A673 (cell line): ENCODE measurements around the gene ADARB2. TPM values are rescaled to one million over a fixed set of nuclear protein-coding genes. Genes with fewer than 3 reads are reported as not detected.

ENCODE experiments used
- BruUV-seq: library from RNA; stranded (reverse); fragments of 400-500 nt; replicated peaks from 2 replicates; lab custom pipeline; 2021; lab: Mats Ljungman, UMichigan
- CTCF ChIA-PET: fragments of 300-600 bp; sonication (Branson Sonifier 250); formaldehyde crosslinking; loops from one replicate; lab custom pipeline; 2022; ENCODE audit warnings: antibody characterized with exemption; lab: Charles Lee
- POLR2A ChIA-PET: fragments of 300-600 bp; sonication (Branson Sonifier 250); formaldehyde crosslinking; loops from one replicate; lab custom pipeline; 2022; ENCODE audit warnings: antibody characterized with exemption; ENCODE audit not compliant: low non-redundant PET; lab: Charles Lee
- DNase-seq: peaks from one replicate; pipeline ENCODE4 v3.0.0-alpha.2; 2015; ENCODE audit warnings: low spot score
- H3K27ac ChIP-seq: fragments of 200-600 bp; sonication (generic); 2 replicates; pipeline ENCODE4 v1.5.1; 2016; ENCODE audit warnings: mixed run types, low read depth, mild to moderate bottlenecking, mixed read lengths, antibody characterized with exemption, low read length; ENCODE audit not compliant: poor library complexity, severe bottlenecking
- H3K27me3 ChIP-seq: fragments of 200-600 bp; sonication (generic); replicated peaks from 2 replicates; pipeline ENCODE4 v1.6.1; 2017; ENCODE audit warnings: mixed run types, low read depth, mild to moderate bottlenecking, mixed read lengths, antibody characterized with exemption, low read length; ENCODE audit not compliant: insufficient read depth, poor library complexity
- H3K36me3 ChIP-seq: fragments of 200-600 bp; sonication (generic); 2 replicates; pipeline ENCODE4 v1.6.1; 2016; ENCODE audit warnings: mixed run types, mild to moderate bottlenecking, mixed read lengths, antibody characterized with exemption, low read length; ENCODE audit not compliant: insufficient read depth, poor library complexity, severe bottlenecking
- H3K4me1 ChIP-seq: fragments of 200-600 bp; sonication (generic); 2 replicates; pipeline ENCODE4 v1.6.1; 2017; ENCODE audit warnings: mixed run types, mild to moderate bottlenecking, mixed read lengths, antibody characterized with exemption, low read length; ENCODE audit not compliant: insufficient read depth, poor library complexity, severe bottlenecking
- H3K4me3 ChIP-seq: fragments of 200-600 bp; sonication (generic); 2 replicates; pipeline ENCODE4 v1.5.1; 2016; ENCODE audit warnings: low read depth, mixed run types, mild to moderate bottlenecking, mixed read lengths, low read length; ENCODE audit not compliant: poor library complexity, severe bottlenecking
- H3K9me3 ChIP-seq: fragments of 200-600 bp; sonication (generic); 2 replicates; pipeline ENCODE4 v1.6.1; 2016; ENCODE audit warnings: mixed run types, low read depth, mild to moderate bottlenecking, mixed read lengths, antibody characterized with exemption, low read length; ENCODE audit not compliant: poor library complexity, severe bottlenecking
- EZH2 ChIP-seq: fragments of 200-600 bp; sonication (generic); IDR thresholded peaks from 2 replicates; pipeline ENCODE4 v1.6.1; 2017; ENCODE audit warnings: borderline replicate concordance, low read depth, mild to moderate bottlenecking, mixed read lengths, antibody characterized with exemption, low read length; ENCODE audit not compliant: poor library complexity, severe bottlenecking
- intact Hi-C: fragments of 100-400 bp; cut with micrococcal nuclease; formaldehyde crosslinking; loops from one replicate; pipeline ENCODE4 v1.10.0; 2022; ENCODE audit not compliant: unreplicated experiment
- total RNA-seq: library from RNA; stranded (reverse); gene quantifications from 2 replicates; pipeline ENCODE4 v1.2.3, GENCODE V29; 2021
- TF ChIP-seq, protein P1 (sequence below): fragments of 300-800, 200-600 bp; sonication (generic); conservative IDR thresholded peaks from 2 replicates; pipeline ENCODE4 v1.5.1; 2017; ENCODE audit warnings: low read depth, mild to moderate bottlenecking, antibody characterized with exemption, low read length, moderate library complexity, mixed read lengths

Gene ADARB2
- total RNA-seq, 1 experiment from 2014 or later, result not detected

DNA sequence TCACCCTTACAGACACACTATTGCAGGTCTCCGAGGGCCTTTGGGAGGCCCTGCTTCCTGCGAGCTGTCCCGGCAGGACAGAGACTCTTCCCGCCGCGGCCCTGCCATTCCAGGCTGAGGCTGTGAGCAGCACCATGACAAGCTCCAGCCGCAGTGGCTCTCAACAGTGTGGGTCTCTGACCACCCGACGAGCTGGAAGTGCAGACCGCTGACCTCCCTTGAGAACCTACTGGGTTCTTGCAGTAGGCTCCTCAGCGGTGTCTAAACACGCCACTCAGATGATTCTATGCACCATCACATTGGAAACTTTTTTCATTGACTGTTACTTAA is 377.7 kb downstream of the ADARB2 start:
- DNase-seq, result no peak
- no peak for TF ChIP-seq EZH2
- TF ChIP-seq, protein P1, sequence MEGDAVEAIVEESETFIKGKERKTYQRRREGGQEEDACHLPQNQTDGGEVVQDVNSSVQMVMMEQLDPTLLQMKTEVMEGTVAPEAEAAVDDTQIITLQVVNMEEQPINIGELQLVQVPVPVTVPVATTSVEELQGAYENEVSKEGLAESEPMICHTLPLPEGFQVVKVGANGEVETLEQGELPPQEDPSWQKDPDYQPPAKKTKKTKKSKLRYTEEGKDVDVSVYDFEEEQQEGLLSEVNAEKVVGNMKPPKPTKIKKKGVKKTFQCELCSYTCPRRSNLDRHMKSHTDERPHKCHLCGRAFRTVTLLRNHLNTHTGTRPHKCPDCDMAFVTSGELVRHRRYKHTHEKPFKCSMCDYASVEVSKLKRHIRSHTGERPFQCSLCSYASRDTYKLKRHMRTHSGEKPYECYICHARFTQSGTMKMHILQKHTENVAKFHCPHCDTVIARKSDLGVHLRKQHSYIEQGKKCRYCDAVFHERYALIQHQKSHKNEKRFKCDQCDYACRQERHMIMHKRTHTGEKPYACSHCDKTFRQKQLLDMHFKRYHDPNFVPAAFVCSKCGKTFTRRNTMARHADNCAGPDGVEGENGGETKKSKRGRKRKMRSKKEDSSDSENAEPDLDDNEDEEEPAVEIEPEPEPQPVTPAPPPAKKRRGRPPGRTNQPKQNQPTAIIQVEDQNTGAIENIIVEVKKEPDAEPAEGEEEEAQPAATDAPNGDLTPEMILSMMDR, result no peak
- no TSS peak for BruUV-seq
- Histone ChIP-seq H3K4me3 (no peak overlapping the region), H3K4me1 (peaks cover 13% of the 10 kb centered on the region), H3K27ac (no peak overlapping the region), H3K36me3 (no peaks in the 10 kb centered on the region), H3K27me3 (peaks cover 28% of the 10 kb centered on the region), H3K9me3 (no peaks in the 10 kb centered on the region)
- CTCF ChIA-PET, result no interaction called here
- intact Hi-C loops, result no loop called here
- POLR2A ChIA-PET, result no interaction called here

DNA sequence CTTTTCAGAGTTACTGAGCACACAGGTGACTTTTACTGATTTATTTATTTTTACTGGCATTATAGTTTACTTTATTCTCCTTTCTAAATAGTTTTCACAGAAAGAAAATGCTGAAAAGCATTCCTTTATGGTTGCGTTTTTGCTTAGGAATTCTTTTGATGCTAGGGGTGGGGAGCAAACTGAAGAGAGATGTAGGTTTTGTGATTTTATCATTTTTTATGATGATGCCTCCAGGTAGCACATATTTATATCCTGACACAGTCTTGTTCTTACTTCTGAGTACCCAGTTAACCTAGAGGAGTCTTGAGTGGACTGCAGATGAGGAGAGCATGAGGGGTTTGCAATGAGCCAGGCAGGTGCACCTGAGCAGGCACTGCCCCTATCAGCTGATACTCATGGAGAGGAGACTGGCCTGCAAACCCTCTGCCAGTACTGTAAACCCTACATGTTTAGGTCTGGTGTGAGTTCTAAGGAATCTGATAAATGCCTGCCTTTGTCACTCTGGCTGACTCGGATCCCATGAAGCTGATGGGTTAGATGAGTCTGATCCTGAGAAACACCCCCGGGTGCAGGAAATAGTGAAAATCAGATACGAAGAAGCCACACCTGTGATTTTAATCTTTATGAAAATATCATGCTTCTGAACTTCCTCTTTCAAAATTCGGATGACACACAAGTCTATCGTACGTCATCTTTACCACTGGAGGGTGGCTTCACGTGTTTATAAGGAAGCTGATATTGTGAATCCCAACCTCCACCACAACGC is 378.3 kb downstream of the ADARB2 start:
- CTCF ChIA-PET, result interaction anchor here (0.6 kb wide), 1 partner anchor 10 kb away, joined by 6 read pairs; no protein-coding TSS in a partner anchor

DNA sequence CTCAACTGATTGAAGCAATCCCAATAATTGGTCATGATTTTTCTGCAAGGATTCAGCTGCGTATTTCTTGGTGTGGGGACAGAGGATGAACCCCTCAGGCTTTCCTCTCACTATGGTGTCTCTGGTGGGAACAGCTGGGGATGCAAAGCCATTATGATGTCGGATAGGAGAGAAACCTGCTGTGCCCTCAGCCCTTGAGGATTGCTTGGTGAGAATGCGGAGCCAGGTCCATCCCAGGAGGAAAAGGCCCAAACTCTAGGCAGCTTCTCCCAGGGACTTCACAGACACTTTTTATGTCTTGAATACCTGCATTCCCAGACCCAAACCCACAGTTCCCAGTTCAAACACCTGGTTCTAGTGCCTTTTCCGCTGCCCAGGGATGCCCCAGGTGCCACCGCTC is 379.2 kb downstream of the ADARB2 start:
- no peaks in the 10 kb centered on the region for H3K36me3 ChIP-seq
- no peak for DNase-seq
- no peak overlapping the region for H3K4me3 ChIP-seq
- H3K27me3 ChIP-seq, result peaks cover 37% of the 10 kb centered on the region
- TF ChIP-seq, protein P1, result no peak
- TF ChIP-seq EZH2, result no peak
- BruUV-seq, result no TSS peak
- H3K27ac ChIP-seq, result no peak overlapping the region
- ChIA-PET POLR2A (no interaction called here), CTCF (interaction anchor here (0.7 kb wide), 1 partner anchor 1447 kb away, joined by 3 read pairs; no protein-coding TSS in a partner anchor)
- peaks cover 13% of the 10 kb centered on the region for H3K4me1 ChIP-seq
- intact Hi-C loops, result no loop called here
- H3K9me3 ChIP-seq, result no peaks in the 10 kb centered on the region

More for the DNA sequence above, 378.3 kb downstream of the ADARB2 start:
- Histone ChIP-seq H3K4me1 (peaks cover 13% of the 10 kb centered on the region), H3K4me3 (no peak overlapping the region), H3K36me3 (no peaks in the 10 kb centered on the region), H3K9me3 (no peaks in the 10 kb centered on the region), H3K27me3 (peaks cover 31% of the 10 kb centered on the region), H3K27ac (no peak overlapping the region)
- TF ChIP-seq, protein P1, result no peak
- TF ChIP-seq EZH2, result no peak
- no peak for DNase-seq
- intact Hi-C loops, result no loop called here
- no TSS peak for BruUV-seq
- POLR2A ChIA-PET, result no interaction called here
